SJSA1 (cell line): ENCODE data around the gene TMED10. TPM values are rescaled to one million over a fixed set of nuclear protein-coding genes. Genes with fewer than 3 reads are reported as not detected.
"Not testable (repeated sequence)": the region's sequence is repeated elsewhere in the genome, so short reads cannot be mapped to it uniquely, and the experiment has no call there.

ENCODE experiments used
- DNase-seq, 2 experiments: peaks; one replicate each; pipeline ENCODE4 v3.0.0-alpha.2; 2015 to 2020; ENCODE audit warnings: low spot score in 2 of 2, low read depth in 1 of 2
- H3K27ac ChIP-seq: fragments of 250-450 bp; sonication (Bioruptor Pico); 2 replicates; pipeline ENCODE4 v1.5.1; 2020; ENCODE audit warnings: mild to moderate bottlenecking, moderate library complexity
- H3K27me3 ChIP-seq: fragments of 250-450 bp; sonication (Bioruptor Pico); replicated peaks from 2 replicates; pipeline ENCODE4 v1.5.1; 2020; ENCODE audit warnings: mild to moderate bottlenecking, moderate library complexity
- H3K36me3 ChIP-seq: fragments of 250-450 bp; sonication (Bioruptor Pico); 2 replicates; pipeline ENCODE4 v1.5.1; 2020; ENCODE audit warnings: mild to moderate bottlenecking
- H3K4me1 ChIP-seq: fragments of 250-450 bp; sonication (Bioruptor Pico); replicated peaks from 2 replicates; pipeline ENCODE4 v1.6.1; 2021; ENCODE audit warnings: mild to moderate bottlenecking
- H3K4me3 ChIP-seq: fragments of 250-450 bp; sonication (Bioruptor Pico); 2 replicates; pipeline ENCODE4 v1.5.1; 2020; ENCODE audit warnings: mild to moderate bottlenecking
- H3K9me3 ChIP-seq: fragments of 250-450 bp; sonication (Bioruptor Pico); replicated peaks from 2 replicates; pipeline ENCODE4 v1.5.1; 2020; ENCODE audit warnings: mild to moderate bottlenecking
- total RNA-seq: library from RNA; depleted of rRNA; stranded (reverse); fragments of >200 nt; shearing (Covaris generic); gene quantifications from 2 replicates; pipeline ENCODE4 v1.2.3, GENCODE V29; 2014

TMED10 gene
- total RNA-seq, 1 experiment from 2014 or later = 203 TPM

- H3K27me3 ChIP-seq = no peaks in the 10 kb centered on the region
- no peak overlapping the region for H3K4me3 ChIP-seq
- DNase-seq = no peak
- no peaks in the 10 kb centered on the region for H3K4me1 ChIP-seq
- H3K9me3 ChIP-seq = no peaks in the 10 kb centered on the region
- no peak overlapping the region for H3K27ac ChIP-seq
- no peaks in the 10 kb centered on the region for H3K36me3 ChIP-seq
These were observed 8.1 kb upstream of the TMED10 start for GRCh38 chr14:75184492-75184891.

GRCh38 chr14:75184039-75184438 is 7.6 kb upstream of the TMED10 start:
- no peak overlapping the region for H3K4me3 ChIP-seq
- no peaks in the 10 kb centered on the region for H3K9me3 ChIP-seq
- no peaks in the 10 kb centered on the region for H3K27me3 ChIP-seq
- no peak for DNase-seq
- no peaks in the 10 kb centered on the region for H3K36me3 ChIP-seq
- no peaks in the 10 kb centered on the region for H3K4me1 ChIP-seq
- no peak overlapping the region for H3K27ac ChIP-seq

- Histone ChIP-seq H3K27me3 (no peaks in the 10 kb centered on the region), H3K4me3 (no peak overlapping the region), H3K36me3 (no peaks in the 10 kb centered on the region), H3K27ac (no peak overlapping the region), H3K4me1 (no peaks in the 10 kb centered on the region), H3K9me3 (no peaks in the 10 kb centered on the region)
- DNase-seq = no peak
These were observed 6.8 kb upstream of the TMED10 start for GRCh38 chr14:75183225-75183624.

- no peaks in the 10 kb centered on the region for H3K9me3 ChIP-seq
- H3K4me1 ChIP-seq = no peaks in the 10 kb centered on the region
- DNase-seq = no peak
- no peaks in the 10 kb centered on the region for H3K27me3 ChIP-seq
- H3K27ac ChIP-seq = no peak overlapping the region
- no peak overlapping the region for H3K4me3 ChIP-seq
- H3K36me3 ChIP-seq = no peaks in the 10 kb centered on the region
These were observed 6.4 kb upstream of the TMED10 start for GRCh38 chr14:75182821-75183220.

GRCh38 chr14:75182163-75182562 is 5.8 kb upstream of the TMED10 start:
- H3K36me3 ChIP-seq, H3K4me1 ChIP-seq, H3K27me3 ChIP-seq, H3K27ac ChIP-seq, H3K4me3 ChIP-seq, DNase-seq, H3K9me3 ChIP-seq: not testable (repeated sequence)

GRCh38 chr14:75181293-75182062 is 5.1 kb upstream of the TMED10 start:
- H3K27ac ChIP-seq = no peak overlapping the region
- no peaks in the 10 kb centered on the region for H3K36me3 ChIP-seq
- no peaks in the 10 kb centered on the region for H3K4me1 ChIP-seq
- H3K9me3 ChIP-seq = no peaks in the 10 kb centered on the region
- no peak for DNase-seq
- H3K4me3 ChIP-seq = no peak overlapping the region
- H3K27me3 ChIP-seq = no peaks in the 10 kb centered on the region

GRCh38 chr14:75175677-75176141 is 703 bp downstream of the TMED10 start:
- Histone ChIP-seq H3K9me3 (no peaks in the 10 kb centered on the region), H3K4me1 (no peaks in the 10 kb centered on the region; the same call in 1 of the 2 replicates), H3K36me3 (peaks cover 7% of the 10 kb centered on the region; the same call in 1 of the 2 replicates), H3K27me3 (no peaks in the 10 kb centered on the region), H3K27ac (peak overlapping the region; percentile 97), H3K4me3 (peak overlapping the region; percentile 77)
- DNase-seq = no peak

GRCh38 chr14:75174066-75174465 is 2.3 kb downstream of the TMED10 start:
- Histone ChIP-seq H3K27me3 (no peaks in the 10 kb centered on the region), H3K9me3 (no peaks in the 10 kb centered on the region), H3K36me3 (peaks cover 7% of the 10 kb centered on the region; the same call in 1 of the 2 replicates), H3K4me3 (no peak overlapping the region), H3K4me1 (peaks cover under 1% of the 10 kb centered on the region), H3K27ac (no peak overlapping the region)
- DNase-seq = no peak

- H3K27me3 ChIP-seq = no peaks in the 10 kb centered on the region
- H3K4me1 ChIP-seq = peaks cover 16% of the 10 kb centered on the region
- H3K9me3 ChIP-seq = no peaks in the 10 kb centered on the region
- DNase-seq = no peak
- no peak overlapping the region for H3K4me3 ChIP-seq
- H3K36me3 ChIP-seq = peaks cover 4% of the 10 kb centered on the region; the same call in 1 of the 2 replicates
- H3K27ac ChIP-seq = no peak overlapping the region
These were observed 5.6 kb downstream of the TMED10 start for GRCh38 chr14:75170772-75171171.

GRCh38 chr14:75168586-75169335 is 7.7 kb downstream of the TMED10 start:
- Histone ChIP-seq H3K4me3 (no peak overlapping the region), H3K27me3 (no peaks in the 10 kb centered on the region), H3K27ac (no peak overlapping the region), H3K4me1 (peaks cover 16% of the 10 kb centered on the region), H3K36me3 (no peaks in the 10 kb centered on the region), H3K9me3 (no peaks in the 10 kb centered on the region)
- no peak for DNase-seq

GRCh38 chr14:75167325-75167724 is 9.1 kb downstream of the TMED10 start:
- Histone ChIP-seq H3K9me3 (no peaks in the 10 kb centered on the region), H3K36me3 (no peaks in the 10 kb centered on the region), H3K27ac (no peak overlapping the region), H3K4me3 (no peak overlapping the region), H3K27me3 (no peaks in the 10 kb centered on the region), H3K4me1 (peaks cover 16% of the 10 kb centered on the region)
- DNase-seq = no peak

GRCh38 chr14:75165586-75166391 is 10.6 kb downstream of the TMED10 start:
- peak in 1 of 2 experiments; percentile 20 for DNase-seq
- Histone ChIP-seq H3K36me3 (no peaks in the 10 kb centered on the region), H3K9me3 (no peaks in the 10 kb centered on the region), H3K27ac (no peak overlapping the region), H3K4me1 (peaks cover 16% of the 10 kb centered on the region), H3K4me3 (no peak overlapping the region), H3K27me3 (no peaks in the 10 kb centered on the region)

- Histone ChIP-seq H3K9me3 (no peaks in the 10 kb centered on the region), H3K27ac (no peak overlapping the region), H3K4me3 (no peak overlapping the region), H3K36me3 (no peaks in the 10 kb centered on the region), H3K27me3 (no peaks in the 10 kb centered on the region), H3K4me1 (peaks cover 16% of the 10 kb centered on the region)
- no peak for DNase-seq
These were observed 11.6 kb downstream of the TMED10 start for GRCh38 chr14:75164809-75165208.
